ENCODE measurements around the gene HIBADH.

HIBADH gene

DNA sequence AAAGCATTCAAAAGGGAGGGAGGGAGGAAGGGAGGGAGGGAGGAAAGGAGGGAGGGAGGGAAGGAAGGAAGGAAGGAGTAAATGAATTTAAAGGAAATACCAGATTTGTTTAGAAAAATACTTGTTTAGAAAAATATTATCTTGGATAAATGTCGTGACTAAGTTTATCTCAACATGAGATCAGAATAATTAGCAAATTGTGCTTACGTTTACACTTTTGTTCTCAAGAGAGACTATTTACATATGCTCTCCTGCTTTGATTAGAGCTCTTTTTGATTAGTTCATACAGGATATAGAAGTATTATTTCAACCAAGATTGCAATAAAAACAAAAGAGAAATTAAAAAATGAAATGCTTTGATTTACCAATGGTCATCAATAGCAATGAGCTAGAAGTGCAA lies 186.2 kb downstream of the HIBADH start:
- DNase-seq (ENCODE audit: low read depth), result no peak
- H3K4me3 ChIP-seq (ENCODE audit: low read length), result no peak overlapping the region
- TF ChIP-seq, protein P1, sequence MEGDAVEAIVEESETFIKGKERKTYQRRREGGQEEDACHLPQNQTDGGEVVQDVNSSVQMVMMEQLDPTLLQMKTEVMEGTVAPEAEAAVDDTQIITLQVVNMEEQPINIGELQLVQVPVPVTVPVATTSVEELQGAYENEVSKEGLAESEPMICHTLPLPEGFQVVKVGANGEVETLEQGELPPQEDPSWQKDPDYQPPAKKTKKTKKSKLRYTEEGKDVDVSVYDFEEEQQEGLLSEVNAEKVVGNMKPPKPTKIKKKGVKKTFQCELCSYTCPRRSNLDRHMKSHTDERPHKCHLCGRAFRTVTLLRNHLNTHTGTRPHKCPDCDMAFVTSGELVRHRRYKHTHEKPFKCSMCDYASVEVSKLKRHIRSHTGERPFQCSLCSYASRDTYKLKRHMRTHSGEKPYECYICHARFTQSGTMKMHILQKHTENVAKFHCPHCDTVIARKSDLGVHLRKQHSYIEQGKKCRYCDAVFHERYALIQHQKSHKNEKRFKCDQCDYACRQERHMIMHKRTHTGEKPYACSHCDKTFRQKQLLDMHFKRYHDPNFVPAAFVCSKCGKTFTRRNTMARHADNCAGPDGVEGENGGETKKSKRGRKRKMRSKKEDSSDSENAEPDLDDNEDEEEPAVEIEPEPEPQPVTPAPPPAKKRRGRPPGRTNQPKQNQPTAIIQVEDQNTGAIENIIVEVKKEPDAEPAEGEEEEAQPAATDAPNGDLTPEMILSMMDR (IDR thresholded peaks at IDR 0.05; ENCODE audit: insufficient read depth, low read depth, low read length, missing control alignments), result no peak
